GM18502 (cell line): Measurements from ENCODE around the gene FAM98A.

Experiments used
- ATAC-seq: cut with Tn5 transposase; IDR thresholded peaks from one replicate; pipeline ENCODE4 v1.9.1; 2021; ENCODE audit warnings: mild to moderate bottlenecking; ENCODE audit not compliant: unreplicated experiment, poor library complexity

Gene FAM98A

DNA sequence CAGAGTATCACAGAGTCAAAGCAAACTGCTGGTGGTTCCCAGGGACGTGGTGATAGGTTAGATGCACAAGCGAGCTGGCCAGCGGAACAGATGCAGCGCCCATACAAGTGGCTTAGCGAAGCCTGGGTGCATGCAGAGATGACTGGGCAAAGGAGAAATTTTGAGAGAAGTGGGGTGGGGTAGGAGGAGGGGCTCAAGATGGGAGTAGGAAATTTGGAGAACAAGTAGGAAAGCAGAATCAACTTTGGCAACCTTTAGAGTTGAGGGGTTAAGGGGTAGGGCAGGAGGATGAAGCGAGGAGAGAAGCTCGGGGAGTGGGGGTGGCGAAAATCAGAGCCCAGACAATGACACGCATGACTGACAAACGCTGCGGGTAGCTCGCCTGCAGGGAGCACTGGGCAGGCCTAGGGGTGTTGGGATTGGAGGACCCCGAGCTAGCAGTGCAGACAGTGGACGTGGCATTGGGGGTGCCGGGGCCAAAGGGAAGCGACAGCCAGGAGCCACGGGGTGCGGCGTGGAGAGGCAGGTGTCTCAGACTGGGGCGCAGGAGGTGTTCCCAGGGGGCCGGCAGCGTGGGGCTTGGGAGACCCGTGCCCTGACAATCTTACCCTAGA is 431 bp downstream of the FAM98A start:
- peak; percentile 60 for ATAC-seq

DNA sequence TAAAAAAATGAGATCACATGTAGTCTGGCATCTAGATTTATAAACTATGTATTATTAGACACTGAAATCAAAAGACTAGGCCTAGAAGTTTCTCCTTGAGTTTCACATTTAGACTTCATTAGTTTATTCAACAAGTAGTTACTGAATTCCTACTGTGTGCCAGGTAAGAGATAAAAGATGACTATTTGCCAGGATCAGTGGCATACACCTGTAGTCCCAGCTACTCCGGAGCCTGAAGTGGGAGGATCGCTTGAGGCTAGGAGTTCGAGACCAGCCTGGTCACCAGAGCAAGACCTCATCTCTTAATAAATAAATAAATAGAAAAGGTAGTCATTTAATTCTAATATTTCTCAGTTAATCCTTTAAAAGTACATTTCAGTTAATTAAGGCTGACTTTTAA is 2.1 kb downstream of the FAM98A start:
- ATAC-seq, result no peak

DNA sequence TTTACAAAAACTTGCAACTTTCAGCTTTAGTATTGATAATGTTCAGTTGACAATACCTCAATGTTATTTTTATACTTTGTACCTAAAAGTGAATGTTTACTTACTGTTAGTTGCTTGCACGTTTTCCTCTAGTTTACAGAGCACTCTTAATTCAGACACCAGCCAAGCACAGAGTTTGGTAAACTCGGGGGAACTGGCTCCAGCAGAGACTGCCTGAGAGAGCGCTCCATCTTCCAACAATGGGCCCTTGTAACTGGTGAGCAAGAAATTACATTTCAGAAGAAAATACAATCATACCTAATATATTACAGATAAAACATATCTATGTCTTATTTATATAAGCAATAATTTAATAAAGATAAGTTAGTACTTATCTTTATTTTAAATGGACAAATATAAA is 3.7 kb downstream of the FAM98A start:
- ATAC-seq, result no peak

DNA sequence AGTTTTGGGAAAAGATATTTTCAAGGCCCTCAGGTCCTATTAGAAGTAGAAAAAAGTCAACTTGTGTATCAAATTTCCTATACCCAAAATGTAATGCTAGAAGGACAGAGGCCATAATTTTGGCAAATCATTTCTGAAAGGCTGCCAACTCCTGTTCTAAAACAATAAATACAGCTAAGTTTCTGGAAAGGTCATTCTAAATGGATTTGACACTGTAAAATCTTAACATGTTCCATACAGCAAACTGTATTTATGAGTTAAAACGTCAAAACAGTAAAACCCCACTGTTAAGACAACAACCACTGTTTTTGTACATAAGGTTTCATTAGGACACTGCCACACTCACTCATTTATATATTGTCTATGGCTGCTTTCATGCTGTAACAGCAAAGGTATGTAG is 9.7 kb downstream of the FAM98A start:
- ATAC-seq, result no peak

DNA sequence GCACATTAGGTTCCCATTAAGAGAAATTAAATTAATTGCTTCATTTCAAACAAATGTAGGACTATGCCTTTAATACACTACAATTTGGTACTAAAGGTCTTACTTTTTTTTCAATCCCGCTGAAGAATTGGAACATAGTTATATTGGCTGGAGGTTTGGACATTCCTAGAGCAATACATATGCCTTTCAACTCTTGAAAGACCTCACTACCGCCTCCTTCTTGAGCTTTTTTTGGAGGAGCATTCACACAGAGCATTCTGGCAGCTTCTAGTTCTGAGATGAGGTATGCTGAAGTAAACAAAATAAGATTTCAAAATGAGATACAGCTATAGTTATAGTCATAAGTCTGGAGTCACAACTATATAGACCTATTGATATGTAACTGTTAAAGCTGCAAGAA is 10.9 kb downstream of the FAM98A start:
- no peak for ATAC-seq

DNA sequence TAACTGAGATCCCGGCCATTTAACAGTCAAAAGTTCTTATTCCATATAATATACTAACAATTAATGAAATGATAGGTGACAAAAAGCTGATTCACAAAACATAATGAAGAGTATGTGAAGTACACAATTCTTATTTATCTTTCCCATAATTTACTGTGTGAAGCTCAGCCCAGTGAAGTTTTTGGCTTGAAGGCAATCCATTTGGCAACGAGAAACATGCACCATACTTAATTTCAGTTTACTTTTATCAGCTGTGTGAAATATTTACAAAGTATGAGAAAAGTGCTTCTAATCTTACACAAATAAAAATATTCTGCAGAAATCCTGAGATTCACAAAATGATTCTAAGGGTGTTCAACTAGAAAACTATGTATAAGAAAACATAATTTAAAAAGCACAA is 12.3 kb downstream of the FAM98A start:
- no peak for ATAC-seq

DNA sequence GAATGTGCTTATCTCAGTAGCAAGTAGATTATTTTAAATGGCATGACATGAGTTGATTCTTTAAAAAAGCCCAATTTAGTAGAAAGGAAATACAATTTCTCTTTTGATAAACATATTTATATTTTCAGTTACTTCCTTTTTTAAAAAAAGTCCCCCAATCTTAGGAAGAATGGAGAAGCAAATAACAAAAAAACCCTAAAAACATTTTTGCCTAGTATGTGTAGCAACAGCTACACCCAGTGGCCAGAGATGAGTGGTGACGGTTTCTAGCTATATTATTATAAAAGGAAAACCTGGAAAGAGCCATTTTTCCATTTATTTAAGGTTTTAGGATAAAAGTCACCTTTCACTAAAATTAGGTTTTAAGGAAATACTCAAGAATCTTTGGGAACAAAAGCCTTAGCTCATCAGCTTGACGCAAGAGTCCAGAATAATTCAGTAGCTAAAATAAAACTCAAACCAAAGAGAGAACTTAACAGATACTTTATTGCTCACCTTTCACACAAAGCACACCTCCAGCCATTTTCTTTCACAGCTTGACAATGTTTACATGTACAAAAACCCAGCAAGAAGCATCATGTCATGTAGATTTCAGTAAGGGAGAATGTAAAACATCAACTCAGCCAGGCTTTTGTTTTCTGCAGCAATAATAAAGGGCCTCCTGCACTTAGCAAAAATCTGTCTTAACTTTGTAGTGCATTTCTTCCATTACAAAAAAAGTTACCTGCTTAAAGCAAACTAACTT is 15.7 kb downstream of the FAM98A start:
- peak; percentile 68 for ATAC-seq

DNA sequence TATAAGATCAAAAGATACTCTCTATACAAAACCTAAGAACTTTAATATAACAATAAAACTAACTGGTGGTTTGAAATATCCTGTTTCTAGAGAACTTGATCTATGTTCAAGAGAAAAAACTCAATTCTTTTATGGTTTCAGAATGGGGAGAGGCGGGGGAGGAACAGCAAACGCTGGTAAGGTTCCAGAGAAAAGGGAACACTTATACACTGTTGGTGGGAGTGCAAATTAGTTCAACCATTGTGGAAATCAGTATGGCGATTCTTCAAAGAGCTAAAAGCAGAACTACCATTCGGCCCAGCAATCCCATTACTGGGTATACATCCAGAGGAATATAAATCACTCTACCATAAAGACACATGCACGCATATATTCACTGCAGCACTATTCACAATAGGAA is 17.2 kb downstream of the FAM98A start:
- ATAC-seq, result no peak

DNA sequence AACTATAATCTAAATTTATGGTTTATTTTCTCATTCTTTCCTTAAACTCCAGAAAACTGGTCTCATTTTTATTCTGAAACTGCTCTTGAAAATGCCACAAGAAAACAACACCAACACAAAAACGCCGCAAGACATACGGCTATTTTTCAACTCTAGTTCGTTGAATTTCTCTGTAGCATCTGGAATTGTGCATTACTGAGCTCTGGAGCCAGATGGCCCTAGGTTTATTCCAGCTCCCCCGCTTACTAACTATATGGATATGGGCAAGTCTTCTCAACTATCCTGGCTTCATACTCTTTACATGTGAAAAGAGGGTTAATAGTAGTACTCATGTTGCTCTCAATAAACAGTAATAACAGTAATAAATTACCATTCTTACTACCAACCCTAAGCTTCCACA is 19.9 kb downstream of the FAM98A start:
- no peak for ATAC-seq

DNA sequence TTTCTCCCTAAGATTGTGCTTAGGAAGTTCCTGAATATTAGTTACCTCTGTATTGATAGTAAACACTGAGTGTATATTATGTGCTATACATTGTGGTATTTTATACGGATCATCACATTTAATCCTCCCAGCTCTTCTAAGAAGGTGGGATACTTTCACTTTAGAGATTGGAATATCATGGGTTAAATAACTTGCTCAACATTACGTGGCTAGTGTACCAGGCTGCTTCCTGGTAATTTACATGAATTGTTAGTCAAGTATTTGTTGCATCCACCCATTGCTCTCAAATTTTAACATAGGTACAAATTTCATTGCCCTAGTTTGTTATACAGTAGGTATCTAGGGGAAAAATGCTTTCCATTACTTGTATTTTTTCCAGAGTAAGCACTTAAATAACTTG is 21.4 kb downstream of the FAM98A start:
- no peak for ATAC-seq

DNA sequence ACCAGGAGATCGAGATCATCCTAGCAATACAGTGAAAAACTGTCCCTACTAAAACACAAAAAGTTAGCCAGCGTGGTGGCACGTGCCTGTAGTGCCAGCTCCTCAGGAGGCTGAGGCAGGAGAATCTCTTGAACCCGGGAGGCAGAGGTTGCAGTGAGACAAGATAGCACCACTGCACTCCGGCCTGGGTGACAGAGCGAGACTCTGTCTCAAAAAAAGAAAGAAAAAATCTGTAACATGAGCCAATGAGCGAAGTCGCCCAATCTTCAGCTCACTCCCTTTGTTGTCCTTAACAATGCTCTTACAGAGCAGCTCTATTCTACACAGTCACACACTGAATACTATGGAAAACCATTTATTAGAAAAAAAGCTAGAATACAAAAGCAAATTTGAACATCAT is 22.0 kb downstream of the FAM98A start:
- no peak for ATAC-seq

DNA sequence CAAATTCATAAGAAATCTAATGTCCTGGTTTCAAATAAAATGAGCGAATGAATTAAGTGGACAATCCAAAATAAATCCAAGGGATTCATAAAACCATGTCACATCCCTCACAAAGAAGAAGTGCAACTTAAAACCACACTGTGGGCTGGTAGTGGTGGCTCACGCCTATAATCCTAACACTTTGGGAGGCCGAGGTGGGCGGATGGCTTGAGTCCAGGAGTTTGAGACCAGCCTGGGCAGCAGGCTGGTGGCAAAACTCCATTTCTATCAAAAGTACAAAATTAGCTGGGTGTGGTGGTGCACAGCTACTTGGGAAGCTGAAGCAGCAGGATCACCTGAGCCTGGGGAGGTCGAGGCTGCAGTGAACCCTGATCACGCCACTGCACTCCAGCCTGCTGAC is 25.4 kb downstream of the FAM98A start:
- ATAC-seq, result no peak

DNA sequence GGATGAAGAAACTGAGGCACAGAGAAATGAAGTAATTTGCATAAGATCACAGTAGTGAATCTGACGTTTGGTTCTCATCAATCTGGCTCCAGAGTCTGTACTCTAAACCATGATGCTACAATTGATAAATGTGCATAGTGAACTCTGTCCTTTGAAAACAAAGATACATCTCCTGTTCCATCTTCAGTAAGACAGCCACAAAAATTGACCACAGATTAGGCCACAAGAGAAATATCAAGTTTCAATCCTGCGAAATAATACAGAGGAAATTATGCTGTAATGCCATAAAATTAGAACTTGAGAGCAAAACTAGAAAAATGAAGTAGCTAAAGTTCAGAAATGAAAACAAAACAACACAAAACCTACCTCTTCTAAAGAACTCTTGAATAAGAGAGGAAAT is 28.4 kb downstream of the FAM98A start:
- ATAC-seq, result no peak

DNA sequence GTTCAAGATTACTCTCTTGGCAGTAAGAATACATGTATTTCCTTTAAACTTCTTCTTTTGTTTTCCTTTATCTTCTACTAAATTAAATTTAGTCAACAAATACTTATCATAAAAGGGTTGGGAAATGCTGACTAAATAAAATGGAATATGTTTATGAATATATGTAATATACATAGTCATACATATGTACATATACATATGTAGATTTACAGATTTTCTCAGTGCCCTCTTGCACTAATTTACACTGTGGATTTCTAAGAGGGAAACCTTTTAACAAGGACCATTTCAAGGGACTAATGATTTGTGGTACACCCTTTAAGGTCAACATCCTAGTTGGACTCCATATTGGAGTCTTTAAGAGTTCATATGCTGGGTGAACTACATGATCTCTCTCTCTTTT is 37.2 kb downstream of the FAM98A start:
- ATAC-seq, result no peak

DNA sequence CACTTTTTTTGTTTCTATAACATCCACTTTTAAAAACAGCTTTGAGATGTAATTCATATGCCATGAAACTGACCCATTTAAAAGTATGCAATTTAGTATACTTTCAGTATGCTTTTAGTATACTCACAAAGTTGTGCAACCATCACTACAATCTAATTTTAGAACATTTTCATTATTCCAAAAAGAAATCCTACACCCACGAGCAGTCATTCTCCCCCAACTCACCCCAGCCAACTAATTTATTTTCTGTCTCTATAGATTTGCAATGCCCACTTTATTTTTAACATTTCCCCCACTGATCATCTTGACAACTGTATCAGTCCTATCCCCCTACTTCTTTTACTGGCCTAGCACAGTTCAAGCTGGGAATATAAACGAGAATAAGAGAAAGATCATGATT is 39.1 kb downstream of the FAM98A start:
- ATAC-seq, result no peak

DNA sequence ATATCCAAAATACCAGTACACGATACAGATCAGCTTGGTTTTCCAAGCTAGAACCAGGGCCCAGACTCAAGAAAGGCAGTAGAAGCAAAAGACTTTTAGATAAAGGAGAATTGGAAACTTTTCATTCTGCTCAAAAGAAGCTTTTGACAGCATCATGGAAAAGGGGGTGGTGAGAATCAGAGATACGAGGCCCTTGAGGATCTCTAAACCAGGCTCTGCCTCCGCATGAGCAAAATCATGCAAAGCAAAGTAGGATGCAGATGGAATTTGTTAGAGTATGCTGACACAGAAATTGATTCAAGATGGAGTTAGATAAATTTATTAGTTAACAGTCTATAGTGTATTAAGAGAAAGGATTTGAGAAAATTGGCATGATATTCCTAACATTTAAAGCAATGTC is 39.8 kb downstream of the FAM98A start:
- ATAC-seq, result no peak

DNA sequence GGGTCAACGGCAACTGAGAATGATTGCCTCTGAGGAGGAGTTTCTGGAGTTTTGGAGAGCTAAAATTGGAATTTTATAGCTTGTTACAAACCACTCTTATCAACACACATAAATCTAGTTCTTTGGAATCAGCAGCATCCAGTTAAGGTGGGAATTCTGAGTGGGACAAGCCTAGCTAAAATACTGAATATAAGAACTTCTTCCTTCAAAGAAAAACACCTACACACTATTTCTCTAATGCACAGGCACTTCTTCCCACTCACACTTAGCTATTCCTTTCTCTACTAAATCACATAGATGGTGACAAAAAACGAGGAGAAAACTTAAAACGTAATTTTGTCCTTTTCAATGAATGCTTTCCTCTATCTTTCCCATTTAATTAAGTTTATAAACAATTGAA is 43.4 kb downstream of the FAM98A start:
- ATAC-seq, result no peak

DNA sequence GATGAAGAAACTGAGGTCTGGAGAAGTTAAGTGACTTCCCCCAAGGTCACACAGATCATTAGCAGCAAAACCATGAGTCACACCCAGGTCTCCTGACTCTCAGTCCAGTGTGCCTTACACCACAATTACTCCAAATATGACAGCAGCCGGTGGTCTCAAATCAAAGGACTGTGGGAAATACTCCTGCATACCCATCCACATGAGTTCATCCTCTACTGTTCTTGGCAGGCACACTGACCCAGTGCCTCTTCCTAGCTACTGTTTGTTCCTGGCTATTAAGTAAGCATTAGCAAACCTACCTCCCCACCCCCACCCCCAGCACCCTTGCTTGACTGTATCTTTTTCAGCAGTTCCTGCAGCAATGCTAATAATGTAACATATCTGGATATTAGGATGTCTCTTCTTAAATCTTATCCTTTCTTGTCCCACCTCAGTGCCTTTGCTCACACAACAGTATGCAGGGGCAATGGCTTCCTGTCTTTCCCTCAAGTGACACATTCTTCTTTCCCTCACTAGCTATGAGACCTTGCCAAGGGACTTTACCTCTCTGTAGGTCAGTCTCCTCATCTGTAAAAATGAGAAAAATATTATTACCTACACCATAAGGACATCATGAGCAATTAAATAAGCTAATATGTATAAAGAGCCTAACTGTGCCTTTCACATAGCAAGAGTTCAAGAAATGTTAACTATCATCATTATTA is 46.2 kb downstream of the FAM98A start:
- ATAC-seq, result no peak

DNA sequence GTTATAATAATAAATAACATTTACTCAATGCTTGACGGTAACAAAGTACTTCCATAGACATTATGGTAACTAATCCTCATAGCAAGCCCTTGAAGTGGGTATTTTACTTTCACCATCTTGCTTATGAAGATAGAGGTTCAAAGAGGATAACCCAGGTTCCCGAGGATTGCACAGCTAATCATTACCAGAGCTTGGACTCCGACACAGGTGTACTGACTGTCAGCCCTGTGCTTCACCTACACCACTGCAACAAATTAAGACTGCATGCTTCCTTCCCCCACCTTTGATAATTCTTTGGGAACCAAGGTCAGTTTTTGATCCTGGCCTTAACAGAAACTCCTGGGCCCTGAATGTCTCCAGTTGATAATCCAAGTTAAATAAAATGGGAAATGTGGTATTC is 48.9 kb downstream of the FAM98A start:
- ATAC-seq, result no peak

DNA sequence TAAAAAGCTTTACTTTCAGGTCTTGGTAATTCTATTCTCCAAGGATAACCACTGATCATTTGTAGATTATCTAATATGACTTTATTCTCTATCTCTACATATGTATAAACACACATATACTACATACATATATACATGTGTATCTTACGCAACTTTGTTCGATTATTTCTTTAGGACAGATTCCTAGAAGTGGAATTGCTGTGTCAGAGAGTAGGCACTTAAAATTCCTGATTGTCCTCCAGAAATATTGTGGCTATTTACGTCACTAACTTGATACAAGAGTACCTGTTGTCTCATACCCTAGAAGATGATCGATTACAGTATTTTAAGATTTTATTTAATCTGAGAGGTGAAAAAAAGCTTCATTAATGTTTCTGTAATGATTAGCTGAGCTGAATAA is 57.9 kb downstream of the FAM98A start:
- ATAC-seq, result no peak

DNA sequence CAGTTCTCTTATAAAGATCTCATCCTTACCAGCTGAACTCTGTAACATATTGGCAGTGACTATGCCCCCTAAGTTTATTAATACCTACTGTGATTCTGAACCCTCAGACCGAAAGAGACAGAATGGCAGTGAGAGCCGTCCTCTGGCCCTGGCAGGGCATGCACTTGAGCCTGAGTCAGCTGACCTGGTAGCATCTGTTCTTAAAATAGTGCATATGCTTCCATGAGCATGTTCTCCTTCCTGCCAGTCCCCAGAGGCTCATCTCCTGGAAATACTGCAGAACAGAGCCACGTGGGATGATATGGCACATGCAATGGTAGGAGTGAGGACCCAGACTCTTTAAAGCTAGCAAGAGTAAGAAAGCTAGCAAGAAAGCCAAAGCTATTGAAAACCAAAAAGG is 63.7 kb downstream of the FAM98A start:
- ATAC-seq, result no peak
